H1 (cell line): ENCODE data around the gene MCC. TPM values are rescaled to one million over a fixed set of nuclear protein-coding genes. Genes with fewer than 3 reads are reported as not detected.

Source experiments
- CTCF ChIA-PET: fragments of 300-600 bp; sonication (Branson Sonifier 250); formaldehyde crosslinking; loops from one replicate; lab custom pipeline; 2021; ENCODE audit not compliant: partially characterized antibody; lab: Charles Lee
- POLR2A ChIA-PET: fragments of 300-600 bp; sonication (Branson Sonifier 250); formaldehyde crosslinking; loops from one replicate; lab custom pipeline; 2021; ENCODE audit warnings: inconsistent platforms; ENCODE audit not compliant: partially characterized antibody; lab: Charles Lee
- DNase-seq, 2 experiments: peaks; one replicate each; pipeline versions ENCODE4 v3.0.0 to v3.0.0-alpha.2; 2010 to 2022; ENCODE audit warnings: low spot score in 2 of 2, low read depth in 1 of 2, mixed read lengths in 1 of 2
- FAIRE-seq: peaks from 2 replicates; lab custom pipeline; 2011; peaks lifted over from hg19 to GRCh38; lab: Jason Lieb, UNC
- H2AFZ ChIP-seq: 2 replicates; pipeline ENCODE4 v1.8.1; 2012; ENCODE audit warnings: low read length, inconsistent platforms
- H2AK5ac ChIP-seq: 2 replicates; pipeline ENCODE4 v1.6.1; 2013; ENCODE audit warnings: low read depth, low read length
- H2BK120ac ChIP-seq: replicated peaks from 2 replicates; pipeline ENCODE3; 2013; ENCODE audit warnings: low read depth, low read length, inconsistent platforms
- H2BK12ac ChIP-seq: 2 replicates; pipeline ENCODE4 v1.6.1; 2013; ENCODE audit warnings: low read depth, low read length
- H2BK15ac ChIP-seq: 2 replicates; pipeline ENCODE4 v1.6.1; 2013; ENCODE audit warnings: low read length
- H2BK20ac ChIP-seq: 2 replicates; pipeline ENCODE4 v1.6.1; 2013; ENCODE audit warnings: low read length
- H2BK5ac ChIP-seq: 2 replicates; pipeline ENCODE4 v1.6.1; 2013; ENCODE audit warnings: low read depth, low read length
- H3K14ac ChIP-seq: 2 replicates; pipeline ENCODE4 v1.6.1; 2013; ENCODE audit warnings: inconsistent platforms; ENCODE audit not compliant: insufficient read length
- H3K18ac ChIP-seq: 2 replicates; pipeline ENCODE4 v1.6.1; 2013; ENCODE audit warnings: low read length; ENCODE audit errors: extremely low read depth
- H3K23ac ChIP-seq: 2 replicates; pipeline ENCODE4 v1.6.1; 2013; ENCODE audit warnings: inconsistent platforms; ENCODE audit not compliant: insufficient read length
- H3K23me2 ChIP-seq: 2 replicates; pipeline ENCODE4 v1.6.1; 2013; ENCODE audit warnings: low read depth, low read length
- H3K27ac ChIP-seq: 2 replicates; pipeline ENCODE4 v1.6.1; 2011; ENCODE audit warnings: low read depth, low read length, inconsistent platforms
- H3K27me3 ChIP-seq, 4 experiments: replicated peaks in 1 of 4; 1 replicate in 1 of 4; 2 replicates in 3 of 4; pipeline versions ENCODE4 v1.6.1 to v1.8.1; 2011 to 2013; ENCODE audit warnings: low read length in 3 of 4, mild to moderate bottlenecking in 3 of 4, inconsistent platforms in 2 of 4, mixed read lengths in 2 of 4, moderate library complexity in 1 of 4; ENCODE audit not compliant: control insufficient read depth in 3 of 4, insufficient read depth in 3 of 4; ENCODE audit errors: extremely low read depth in 1 of 4
- H3K36me3 ChIP-seq, 4 experiments: 2 replicates each; pipeline versions ENCODE4 v1.6.1 to v1.8.1; 2011 to 2013; ENCODE audit warnings: mild to moderate bottlenecking in 4 of 4, low read length in 3 of 4, moderate library complexity in 2 of 4, control low read depth in 1 of 4, inconsistent platforms in 1 of 4; ENCODE audit not compliant: insufficient read depth in 4 of 4, control insufficient read depth in 2 of 4
- H3K4ac ChIP-seq: replicated peaks from 2 replicates; pipeline ENCODE3; 2013; ENCODE audit warnings: low read length, low read depth, mixed read lengths, inconsistent platforms; ENCODE audit not compliant: insufficient read length
- H3K4me1 ChIP-seq, 4 experiments: replicated peaks in 1 of 4; 1 replicate in 1 of 4; 2 replicates in 3 of 4; pipeline versions ENCODE4 v1.6.1 to v1.8.1; 2011 to 2013; ENCODE audit warnings: low read length in 3 of 4, inconsistent platforms in 2 of 4, mixed read lengths in 1 of 4; ENCODE audit not compliant: insufficient read depth in 4 of 4, control insufficient read depth in 3 of 4
- H3K4me2 ChIP-seq, 2 experiments: 2 replicates each; pipeline versions ENCODE4 v1.6.1 to v1.8.1; 2011 to 2013; ENCODE audit warnings: low read depth in 2 of 2, low read length in 2 of 2, control low read depth in 1 of 2, inconsistent platforms in 1 of 2, mild to moderate bottlenecking in 1 of 2; ENCODE audit not compliant: insufficient read depth in 1 of 2
- H3K4me3 ChIP-seq, 4 experiments: fragments of 200-600, 300-600 bp in 1 of 4; sonication (generic), shearing (Covaris generic), sonication (Bioruptor Twin) in 1 of 4; 2 replicates each; pipeline versions ENCODE4 v1.5.1 to v1.8.1; 2011 to 2016; ENCODE audit warnings: low read length in 4 of 4, low read depth in 3 of 4, control low read depth in 2 of 4, inconsistent platforms in 2 of 4, mild to moderate bottlenecking in 2 of 4, mixed read lengths in 1 of 4, moderate library complexity in 1 of 4; ENCODE audit not compliant: insufficient read depth in 2 of 4; ENCODE audit errors: extremely low read depth in 1 of 4
- H3K56ac ChIP-seq: replicated peaks from 2 replicates; pipeline ENCODE3; 2013; ENCODE audit warnings: low read depth, mild to moderate bottlenecking, mixed read lengths, low read length, inconsistent platforms; ENCODE audit not compliant: insufficient read length
- H3K79me1 ChIP-seq: 2 replicates; pipeline ENCODE4 v1.6.1; 2013; ENCODE audit warnings: low read depth, low read length, control low read depth
- H3K79me2 ChIP-seq, 2 experiments: 2 replicates each; pipeline versions ENCODE4 v1.6.1 to v1.8.1; 2012 to 2013; ENCODE audit warnings: low read length in 2 of 2, mild to moderate bottlenecking in 2 of 2, inconsistent platforms in 1 of 2; ENCODE audit not compliant: insufficient read depth in 2 of 2, control insufficient read depth in 1 of 2
- H3K9ac ChIP-seq, 4 experiments: replicated peaks in 1 of 4; 1 replicate in 1 of 4; 2 replicates in 3 of 4; pipeline versions ENCODE4 v1.6.1 to v1.8.1; 2011 to 2013; ENCODE audit warnings: low read depth in 3 of 4, low read length in 3 of 4, control low read depth in 2 of 4, mild to moderate bottlenecking in 2 of 4, moderate library complexity in 2 of 4, inconsistent platforms in 1 of 4; ENCODE audit errors: extremely low read depth in 1 of 4
- H3K9me3 ChIP-seq, 2 experiments: 2 replicates each; pipeline versions ENCODE4 v1.6.1 to v1.8.1; 2012 to 2013; ENCODE audit warnings: mild to moderate bottlenecking in 2 of 2, moderate library complexity in 2 of 2, control low read depth in 1 of 2, inconsistent platforms in 1 of 2, low read depth in 1 of 2, low read length in 1 of 2, mixed read lengths in 1 of 2; ENCODE audit not compliant: insufficient read depth in 2 of 2
- H4K20me1 ChIP-seq, 2 experiments: replicated peaks in 1 of 2; 2 replicates each; pipeline versions ENCODE3 to v1.8.1; 2011 to 2013; ENCODE audit warnings: inconsistent platforms in 2 of 2, low read length in 2 of 2, mild to moderate bottlenecking in 1 of 2; ENCODE audit not compliant: insufficient read depth in 2 of 2, control insufficient read depth in 1 of 2
- H4K5ac ChIP-seq: 2 replicates; pipeline ENCODE4 v1.6.1; 2013; ENCODE audit warnings: low read length, low read depth, mixed read lengths, inconsistent platforms; ENCODE audit not compliant: insufficient read length
- H4K8ac ChIP-seq: 2 replicates; pipeline ENCODE4 v1.8.0; 2013; ENCODE audit warnings: mild to moderate bottlenecking, moderate library complexity, low read length, inconsistent platforms; ENCODE audit not compliant: insufficient read depth; ENCODE audit errors: extremely low read depth
- H4K91ac ChIP-seq: replicated peaks from 2 replicates; pipeline ENCODE3; 2013; ENCODE audit warnings: low read length, mixed read lengths, inconsistent platforms; ENCODE audit not compliant: insufficient read length
- BCL11A ChIP-seq, 2 experiments: IDR thresholded peaks; one replicate each; pipeline ENCODE4 v1.6.1; 2011; ENCODE audit warnings: low read depth in 2 of 2, low read length in 2 of 2, mild to moderate bottlenecking in 2 of 2
- JUND ChIP-seq: IDR thresholded peaks from 2 replicates; pipeline ENCODE4 v1.6.1; 2011; ENCODE audit warnings: mild to moderate bottlenecking, improper control_type of control experiment, low read length
- SP1 ChIP-seq: IDR thresholded peaks from 2 replicates; pipeline ENCODE4 v1.6.1; 2011; ENCODE audit warnings: low read depth, low read length
- WGBS, 2 experiments: shearing (Covaris generic) in 1 of 2; methylation state at CpG; one replicate each; pipeline versions ENCODE4 v1.1.6 to v1.1.7; 2013 to 2015; ENCODE audit warnings: low lambda C conversion rate in 2 of 2, mixed read lengths in 2 of 2, inconsistent platforms in 1 of 2, low coverage in 1 of 2, missing lambda C conversion rate in 1 of 2; ENCODE audit not compliant: insufficient replicate concordance in 2 of 2, insufficient coverage in 1 of 2, insufficient read length in 1 of 2; ENCODE audit errors: extremely low coverage in 1 of 2, missing lambda C conversion rate in 1 of 2; 5-methylcytosine and 5-hydroxymethylcytosine counted together
- polyA plus RNA-seq, 7 experiments: library from polyadenylated mRNA; depleted of rRNA in 3 of 7; stranded (reverse) in 5 of 7; unstranded in 2 of 7; fragments of >200 nt in 5 of 7; fragments of 200-250 nt in 2 of 7; gene quantifications; 1 replicate in 5 of 7; 2 replicates in 1 of 7; 4 replicates in 1 of 7; pipeline versions ENCODE4 v1.2.1 to v1.2.3, GENCODE V29; 2011 to 2013; ENCODE audit warnings: missing spikeins in 2 of 7, mixed read lengths in 2 of 7
- total RNA-seq: library from RNA; stranded (reverse); fragmentation: NEBNext Ultra II Directional; extraction: Animal tissue kit (Norgen Biotek cat#: 25700); gene quantifications from 2 replicates; pipeline ENCODE4 v1.2.1, GENCODE V29; 2021

The MCC gene
- total and polyA plus RNA-seq, 2 of the 8 experiments (the other 6 are each of a cell fraction or from before 2014, with no cell fraction given): 2.6 to 18.3 TPM

DNA sequence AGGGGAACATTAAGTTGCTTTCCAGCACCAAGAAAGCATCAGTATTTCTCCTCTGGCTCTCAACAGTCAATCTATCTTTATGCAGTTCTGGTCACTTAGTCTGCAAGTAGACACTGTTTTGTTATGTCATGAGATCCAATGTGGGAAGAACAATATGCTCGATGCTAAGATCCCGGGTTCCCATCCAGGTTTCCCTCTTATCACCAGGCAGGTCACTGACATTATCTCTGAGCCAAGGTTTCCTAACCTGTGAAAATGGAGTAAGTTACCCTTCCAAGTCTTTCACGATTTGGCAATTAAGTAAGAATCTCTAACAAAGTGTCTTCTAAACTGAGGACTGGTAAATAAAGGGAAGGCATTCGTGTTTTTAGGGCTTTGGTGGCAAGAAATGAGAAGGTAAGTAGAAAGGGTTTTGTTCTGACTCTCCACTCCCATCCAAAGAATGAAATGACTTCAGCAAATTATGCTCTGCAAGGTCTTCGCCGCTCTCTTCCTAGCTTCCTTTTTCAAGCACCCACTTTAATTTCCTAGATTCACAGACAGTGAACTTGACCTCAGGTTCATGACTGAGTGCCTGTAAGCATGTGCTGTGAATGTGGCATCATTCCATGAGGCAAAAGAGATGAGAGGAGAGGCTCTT is 425.3 kb downstream of the MCC start:
- Histone ChIP-seq H3K27me3 (no peaks in the 10 kb centered on the region), H3K4ac (no peak overlapping the region), H2BK12ac (no peak overlapping the region), H4K5ac (no peak overlapping the region), H2AK5ac (no peak overlapping the region), H3K79me1 (no peaks in the 10 kb centered on the region), H2BK5ac (no peak overlapping the region), H2BK120ac (no peak overlapping the region), H3K4me3 (no peak overlapping the region), H3K9ac (no peak overlapping the region), H4K20me1 (no peaks in the 10 kb centered on the region), H2BK20ac (peak overlapping the region; percentile 40; the same call in 1 of the 2 replicates), H3K14ac (no peak overlapping the region), H3K4me2 (no peak overlapping the region), H3K36me3 (peaks cover 0 to 8% (median 3%) of the 10 kb centered on the region in 4 experiments; a peak in 2 of 8 replicates), H3K4me1 (no peaks in the 10 kb centered on the region), H3K27ac (no peak overlapping the region), H3K79me2 (no peaks in the 10 kb centered on the region), H4K91ac (no peak overlapping the region), H3K56ac (no peak overlapping the region), H2BK15ac (no peak overlapping the region), H3K23ac (no peak overlapping the region), H2AFZ (no peak overlapping the region), H3K23me2 (no peaks in the 10 kb centered on the region), H3K9me3 (no peaks in the 10 kb centered on the region), H4K8ac (no peak overlapping the region), H3K18ac (no peak overlapping the region)
- CTCF ChIA-PET: interaction anchor here (0.8 to 3.8 kb wide), 2 partner anchors 67 to 269 kb away, joined by 3 to 13 read pairs; no protein-coding TSS in a partner anchor
- FAIRE-seq (no peak), DNase-seq (no peak)
- POLR2A ChIA-PET: interaction anchor here (0.6 kb wide), 1 partner anchor 32 kb away, joined by 3 read pairs; no protein-coding TSS in a partner anchor
- TF ChIP-seq BCL11A (IDR thresholded peaks at IDR 0.05; ENCODE audit: low read depth in 2 of 2, low read length in 2 of 2) (no peak), SP1 (no peak), JUND (no peak)
- WGBS, 2 experiments: 93% methylated on average over 6 of the region's 6 CpGs; no CpG with 5 or more reads in 1 of the 2 experiments
